Measurements from ENCODE around the gene SERHL2.
"Not testable (repeated sequence)": the region's sequence is repeated elsewhere in the genome, so short reads cannot be mapped to it uniquely, and the experiment has no call there.

The SERHL2 gene

GRCh38 chr22:42575996-42576574, 22.3 kb downstream of the SERHL2 start:
- DNase-seq = not testable (repeated sequence)

- DNase-seq = not testable (repeated sequence)
These were observed 23.4 kb downstream of the SERHL2 start for GRCh38 chr22:42577141-42577540.

GRCh38 chr22:42577623-42578240, 24.0 kb downstream of the SERHL2 start:
- no peak for DNase-seq

- DNase-seq = not testable (repeated sequence)
These were observed 26.3 kb downstream of the SERHL2 start for GRCh38 chr22:42580040-42580439.

GRCh38 chr22:42581194-42581761, 27.5 kb downstream of the SERHL2 start:
- not testable (repeated sequence) for DNase-seq

GRCh38 chr22:42581762-42582716, 28.3 kb downstream of the SERHL2 start:
- DNase-seq = peak; percentile 83

GRCh38 chr22:42582987-42583386, 29.2 kb downstream of the SERHL2 start:
- no peak for DNase-seq

- no peak for DNase-seq
These were observed 30.7 kb downstream of the SERHL2 start for GRCh38 chr22:42584364-42584940.

- no peak for DNase-seq
These were observed 31.3 kb downstream of the SERHL2 start for GRCh38 chr22:42585096-42585495.

- DNase-seq = no peak
These were observed 32.6 kb downstream of the SERHL2 start for GRCh38 chr22:42586381-42586780.

- DNase-seq = no peak
These were observed 33.9 kb downstream of the SERHL2 start for GRCh38 chr22:42587588-42588175.

- DNase-seq = no peak
These were observed 38.2 kb downstream of the SERHL2 start for GRCh38 chr22:42591987-42592386.

- no peak for DNase-seq
These were observed 41.7 kb downstream of the SERHL2 start for GRCh38 chr22:42595434-42595833.

GRCh38 chr22:42596336-42596735, 42.6 kb downstream of the SERHL2 start:
- no peak for DNase-seq

- no peak for DNase-seq
These were observed 43.2 kb downstream of the SERHL2 start for GRCh38 chr22:42596863-42597530.

GRCh38 chr22:42601879-42602465, 48.2 kb downstream of the SERHL2 start:
- DNase-seq = no peak

- no peak for DNase-seq
These were observed 48.7 kb downstream of the SERHL2 start for GRCh38 chr22:42602470-42602869.

GRCh38 chr22:42603427-42603826, 49.7 kb downstream of the SERHL2 start:
- DNase-seq = no peak

- DNase-seq = no peak
These were observed 50.6 kb downstream of the SERHL2 start for GRCh38 chr22:42604403-42604802.

GRCh38 chr22:42607641-42608040, 53.9 kb downstream of the SERHL2 start:
- DNase-seq = not testable (repeated sequence)

GRCh38 chr22:42608136-42608822, 54.5 kb downstream of the SERHL2 start:
- DNase-seq = no peak
